A673 (cell line): Measurements from ENCODE around the gene CMTM4.

Experiments
- EZH2 ChIP-seq: fragments of 200-600 bp; sonication (generic); IDR thresholded peaks from 2 replicates; pipeline ENCODE4 v1.6.1; 2017; ENCODE audit warnings: borderline replicate concordance, low read depth, mild to moderate bottlenecking, mixed read lengths, antibody characterized with exemption, low read length; ENCODE audit not compliant: poor library complexity, severe bottlenecking
- TF ChIP-seq, protein P1 (sequence below): fragments of 300-800, 200-600 bp; sonication (generic); conservative IDR thresholded peaks from 2 replicates; pipeline ENCODE4 v1.5.1; 2017; ENCODE audit warnings: low read depth, mild to moderate bottlenecking, antibody characterized with exemption, low read length, moderate library complexity, mixed read lengths

DNA sequence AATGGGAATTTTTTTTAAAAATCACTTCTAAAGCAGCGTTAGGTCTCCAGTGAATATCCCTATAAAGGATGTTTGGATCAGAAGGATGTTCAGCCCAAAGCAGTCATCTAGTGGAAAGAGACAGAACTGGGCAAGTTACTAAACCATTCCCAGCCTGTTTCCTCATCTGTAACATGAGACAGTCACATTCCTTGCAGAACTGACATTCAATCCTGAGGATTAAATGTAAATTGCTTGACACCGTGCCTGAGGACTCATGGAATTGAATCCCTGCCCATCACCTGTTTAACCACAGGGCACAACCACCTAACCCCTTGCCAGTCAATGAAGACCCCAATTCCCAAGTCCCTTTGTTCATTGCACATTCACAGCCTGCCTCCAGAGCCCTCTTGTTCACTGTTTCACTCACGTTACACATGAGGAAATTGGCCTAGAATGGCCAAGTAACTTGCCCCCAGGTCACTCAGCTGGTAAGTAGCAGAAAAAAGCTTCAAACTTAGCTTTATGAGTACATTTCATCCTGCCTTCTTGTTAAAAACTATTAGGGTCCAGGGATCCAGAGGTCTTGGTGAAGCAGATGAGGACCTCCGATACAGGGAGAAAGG, 115.8 kb downstream of the CMTM4 start:
- TF ChIP-seq EZH2: no peak
- TF ChIP-seq, protein P1, sequence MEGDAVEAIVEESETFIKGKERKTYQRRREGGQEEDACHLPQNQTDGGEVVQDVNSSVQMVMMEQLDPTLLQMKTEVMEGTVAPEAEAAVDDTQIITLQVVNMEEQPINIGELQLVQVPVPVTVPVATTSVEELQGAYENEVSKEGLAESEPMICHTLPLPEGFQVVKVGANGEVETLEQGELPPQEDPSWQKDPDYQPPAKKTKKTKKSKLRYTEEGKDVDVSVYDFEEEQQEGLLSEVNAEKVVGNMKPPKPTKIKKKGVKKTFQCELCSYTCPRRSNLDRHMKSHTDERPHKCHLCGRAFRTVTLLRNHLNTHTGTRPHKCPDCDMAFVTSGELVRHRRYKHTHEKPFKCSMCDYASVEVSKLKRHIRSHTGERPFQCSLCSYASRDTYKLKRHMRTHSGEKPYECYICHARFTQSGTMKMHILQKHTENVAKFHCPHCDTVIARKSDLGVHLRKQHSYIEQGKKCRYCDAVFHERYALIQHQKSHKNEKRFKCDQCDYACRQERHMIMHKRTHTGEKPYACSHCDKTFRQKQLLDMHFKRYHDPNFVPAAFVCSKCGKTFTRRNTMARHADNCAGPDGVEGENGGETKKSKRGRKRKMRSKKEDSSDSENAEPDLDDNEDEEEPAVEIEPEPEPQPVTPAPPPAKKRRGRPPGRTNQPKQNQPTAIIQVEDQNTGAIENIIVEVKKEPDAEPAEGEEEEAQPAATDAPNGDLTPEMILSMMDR: peak; percentile 21; the same call in 1 of the 2 replicates
